Suprapubic skin (tissue), 4 donors: Measurements from ENCODE around the gene ACAA2. TPM values are rescaled to one million over a fixed set of nuclear protein-coding genes. Genes with fewer than 3 reads are reported as not detected.

Source experiments
- DNase-seq, 2 donors: peaks; one replicate each; pipeline ENCODE4 v3.0.0-alpha.2; 2019; ENCODE audit warnings: low spot score in 2 of 2
- H3K27ac ChIP-seq: fragments of 200-600 bp; sonication (generic); one replicate; pipeline ENCODE4 v1.5.1; 2019
- H3K27me3 ChIP-seq: fragments of 200-600 bp; sonication (generic); one replicate; pipeline ENCODE4 v1.5.1; 2019
- H3K36me3 ChIP-seq: fragments of 200-600 bp; sonication (generic); one replicate; pipeline ENCODE4 v1.5.1; 2019
- H3K4me1 ChIP-seq: fragments of 200-600 bp; sonication (generic); one replicate; pipeline ENCODE4 v1.5.1; 2019
- H3K4me3 ChIP-seq: fragments of 200-600 bp; sonication (generic); one replicate; pipeline ENCODE4 v1.5.1; 2019; ENCODE audit warnings: mild to moderate bottlenecking
- H3K9me3 ChIP-seq: fragments of 200-600 bp; sonication (generic); one replicate; pipeline ENCODE4 v1.5.1; 2019
- CTCF ChIP-seq, 2 donors: fragments of 200-600 bp in 1 of 2; fragments of 450-650 bp in 1 of 2; sonication (generic) in 1 of 2; IDR thresholded peaks; one replicate each; pipeline ENCODE4 v1.5.1; 2016 to 2019; ENCODE audit warnings: antibody characterized with exemption in 2 of 2, mild to moderate bottlenecking in 1 of 2, moderate library complexity in 1 of 2
- EP300 ChIP-seq: sonication (generic); formaldehyde crosslinking; IDR thresholded peaks from one replicate; pipeline ENCODE4 v1.6.1; 2017; ENCODE audit warnings: antibody characterized with exemption
- POLR2A ChIP-seq, 2 donors: fragments of 450-650 bp; IDR thresholded peaks; one replicate each; pipeline ENCODE4 v1.6.1; 2017; ENCODE audit warnings: antibody characterized with exemption in 2 of 2, mild to moderate bottlenecking in 2 of 2, moderate library complexity in 2 of 2
- POLR2AphosphoS5 ChIP-seq, 3 donors: sonication (generic); formaldehyde crosslinking; IDR thresholded peaks; one replicate each; pipeline ENCODE4 v1.6.1; 2017; ENCODE audit warnings: antibody characterized with exemption in 3 of 3
- WGBS: methylation state at CpG from one replicate; pipeline ENCODE4 v1.1.5; 2018; 5-methylcytosine and 5-hydroxymethylcytosine counted together
- total RNA-seq, 4 donors: library from RNA; depleted of rRNA; stranded (reverse); fragments of >200 nt; gene quantifications; one replicate each; pipeline ENCODE4 v1.1.0, GENCODE V29; 2016

ACAA2 gene
- total RNA-seq, 4 donors from 2014 or later: 22.0 to 40.6 (median 27.9) TPM

- DNase-seq: no peak
- WGBS: 81% methylated on average over 9 of the region's 10 CpGs
Measured at GRCh38 chr18:49761771-49762170, 51.6 kb downstream of the ACAA2 start.

GRCh38 chr18:49758263-49758610 lies 55.1 kb downstream of the ACAA2 start:
- Histone ChIP-seq H3K4me3 (no peak overlapping the region), H3K27ac (no peak overlapping the region), H3K4me1 (no peaks in the 10 kb centered on the region), H3K9me3 (no peaks in the 10 kb centered on the region), H3K36me3 (no peaks in the 10 kb centered on the region), H3K27me3 (no peaks in the 10 kb centered on the region)
- peak in 1 of 2 donors; percentile 70 for DNase-seq
- TF ChIP-seq CTCF (IDR thresholded peaks at IDR 0.05) (no peak), EP300 (no peak), POLR2A (IDR thresholded peaks at IDR 0.05) (no peak), POLR2AphosphoS5 (IDR thresholded peaks at IDR 0.05) (no peak)
- 91% methylated on average over 5 of the region's 5 CpGs for WGBS

More at GRCh38 chr18:49761771-49762170, 51.6 kb downstream of the ACAA2 start:
- Histone ChIP-seq H3K4me3 (no peak overlapping the region), H3K36me3 (no peaks in the 10 kb centered on the region), H3K4me1 (no peaks in the 10 kb centered on the region), H3K27ac (no peak overlapping the region), H3K27me3 (no peaks in the 10 kb centered on the region), H3K9me3 (no peaks in the 10 kb centered on the region)
- TF ChIP-seq EP300 (no peak), POLR2AphosphoS5 (IDR thresholded peaks at IDR 0.05) (no peak), POLR2A (IDR thresholded peaks at IDR 0.05) (no peak), CTCF (IDR thresholded peaks at IDR 0.05) (no peak)

GRCh38 chr18:49757513-49758262 lies 55.6 kb downstream of the ACAA2 start:
- Histone ChIP-seq H3K4me1 (no peaks in the 10 kb centered on the region), H3K9me3 (no peaks in the 10 kb centered on the region), H3K27ac (no peak overlapping the region), H3K36me3 (no peaks in the 10 kb centered on the region), H3K27me3 (no peaks in the 10 kb centered on the region), H3K4me3 (no peak overlapping the region)
- peak in 1 of 2 donors; percentile 56 for DNase-seq
- WGBS: 84% methylated on average over 23 of the region's 23 CpGs
- TF ChIP-seq POLR2A (IDR thresholded peaks at IDR 0.05): no peak
- no peak for TF ChIP-seq POLR2AphosphoS5 (IDR thresholded peaks at IDR 0.05)
- TF ChIP-seq EP300: no peak
- TF ChIP-seq CTCF (IDR thresholded peaks at IDR 0.05): no peak

GRCh38 chr18:49756671-49757362 lies 56.5 kb downstream of the ACAA2 start:
- 91% methylated on average over 8 of the region's 9 CpGs for WGBS
- TF ChIP-seq EP300 (no peak), POLR2A (IDR thresholded peaks at IDR 0.05) (no peak), CTCF (IDR thresholded peaks at IDR 0.05) (no peak), POLR2AphosphoS5 (IDR thresholded peaks at IDR 0.05) (no peak)

GRCh38 chr18:49756135-49756534 lies 57.2 kb downstream of the ACAA2 start:
- Histone ChIP-seq H3K9me3 (no peaks in the 10 kb centered on the region), H3K4me1 (no peaks in the 10 kb centered on the region), H3K36me3 (no peaks in the 10 kb centered on the region), H3K4me3 (no peak overlapping the region), H3K27ac (no peak overlapping the region), H3K27me3 (peaks cover 11% of the 10 kb centered on the region)
- peak in 1 of 2 donors; percentile 55 for DNase-seq
- WGBS: 78% methylated on average over 6 of the region's 6 CpGs
- TF ChIP-seq POLR2A (IDR thresholded peaks at IDR 0.05) (no peak), POLR2AphosphoS5 (IDR thresholded peaks at IDR 0.05) (no peak), EP300 (no peak), CTCF (IDR thresholded peaks at IDR 0.05) (no peak)

More at GRCh38 chr18:49756671-49757362, 56.5 kb downstream of the ACAA2 start:
- no peak overlapping the region for H3K27ac ChIP-seq
- peaks cover 4% of the 10 kb centered on the region for H3K27me3 ChIP-seq
- DNase-seq: peak in 1 of 2 donors; percentile 18
- no peaks in the 10 kb centered on the region for H3K36me3 ChIP-seq
- H3K4me1 ChIP-seq: no peaks in the 10 kb centered on the region
- no peaks in the 10 kb centered on the region for H3K9me3 ChIP-seq
- H3K4me3 ChIP-seq: no peak overlapping the region
